NCI-H2107 (cell line): ENCODE data around the gene NCKAP5L.
"Not testable (repeated sequence)": the region's sequence is repeated elsewhere in the genome, so short reads cannot be mapped to it uniquely, and the experiment has no call there.

Experiments
- DNase-seq: peaks from one replicate; lab custom pipeline; 2025; lab: John Stamatoyannopoulos, UW

NCKAP5L gene

DNA sequence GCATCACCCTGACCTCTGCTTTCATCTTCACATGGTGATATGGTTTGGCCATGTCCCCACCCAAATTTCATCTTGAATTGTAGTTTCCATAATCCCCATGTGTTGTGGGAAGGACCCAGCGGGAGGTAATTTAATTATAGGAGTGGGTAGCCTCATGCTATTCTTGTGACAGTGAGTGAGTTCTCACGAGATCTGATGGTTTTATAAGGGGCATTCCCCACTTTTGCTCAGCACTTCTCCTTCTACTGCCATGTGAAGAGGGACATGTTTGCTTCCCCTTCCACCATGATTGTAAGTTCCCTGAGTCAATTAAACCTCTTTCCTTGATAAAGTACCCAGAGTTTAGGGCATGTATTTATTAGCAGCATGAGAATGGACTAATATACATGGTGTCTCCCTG is 48.6 kb downstream of the NCKAP5L start:
- DNase-seq: no peak

DNA sequence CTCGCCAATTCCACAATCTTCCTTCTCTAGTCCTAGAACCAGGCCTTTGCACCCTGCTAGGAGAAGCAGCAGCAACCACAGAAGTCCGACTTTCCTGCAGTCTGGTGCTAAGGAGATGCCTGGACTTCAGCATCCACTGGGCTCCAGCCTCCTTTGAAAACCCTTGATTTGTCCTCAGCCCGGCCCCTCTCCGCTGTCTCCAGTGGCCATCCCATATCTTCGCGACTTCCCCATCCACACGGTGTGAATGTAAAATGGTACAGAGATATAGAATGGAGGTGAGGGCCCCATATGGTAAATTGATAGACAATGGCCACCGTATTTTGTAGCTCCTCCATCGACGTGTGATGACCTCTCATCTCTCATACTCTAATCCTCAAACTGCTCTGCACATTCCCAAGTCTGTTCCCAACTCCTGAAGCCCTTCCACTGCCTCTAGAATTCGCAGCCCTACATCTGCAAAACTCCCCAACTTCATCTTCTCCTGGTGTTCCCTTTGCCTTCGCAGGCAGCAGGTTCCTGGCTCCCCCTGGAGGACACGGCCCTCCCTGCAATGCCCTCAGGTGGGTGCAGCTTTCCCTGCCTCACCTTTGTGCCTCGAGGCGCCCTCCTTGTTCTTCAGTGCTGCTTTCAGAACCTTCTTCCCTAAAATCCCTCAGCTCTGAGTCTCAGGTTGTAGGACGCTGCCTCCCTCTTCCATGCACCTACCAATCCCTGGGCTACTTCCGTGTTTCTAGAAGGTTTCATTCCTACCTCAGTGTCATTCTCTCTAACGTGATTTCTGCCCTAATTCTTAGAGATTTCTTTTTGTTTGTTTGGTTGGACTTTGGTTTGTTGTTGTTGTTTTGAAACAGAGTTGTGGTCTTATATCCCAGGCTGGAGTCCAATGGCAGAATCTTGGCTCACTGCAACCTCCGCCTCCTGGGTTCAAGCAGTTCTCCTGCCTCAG is 50.1 kb downstream of the NCKAP5L start:
- DNase-seq: peak; percentile 68

DNA sequence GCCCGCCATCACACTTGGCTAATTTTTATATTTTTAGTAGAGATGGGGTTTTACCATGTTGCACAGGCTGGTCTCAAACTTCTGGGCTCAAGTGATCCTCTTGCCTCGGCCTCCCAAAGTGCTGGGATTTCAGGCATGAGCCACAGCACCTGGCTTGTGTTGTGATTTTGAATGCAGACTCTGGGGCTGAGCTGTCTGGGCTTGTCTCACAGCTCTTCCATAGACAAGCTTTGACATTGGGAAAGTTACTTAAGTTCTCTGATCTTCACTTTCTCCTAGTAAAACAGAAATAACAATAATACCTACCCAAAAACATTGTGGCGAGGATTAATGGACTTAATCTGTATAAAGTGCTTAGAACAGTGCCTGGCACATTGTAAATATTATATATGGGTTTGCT is 50.9 kb downstream of the NCKAP5L start:
- DNase-seq: no peak

- DNase-seq: no peak
These were observed 51.4 kb downstream of the NCKAP5L start for GRCh38 chr12:49776858-49777257.

DNA sequence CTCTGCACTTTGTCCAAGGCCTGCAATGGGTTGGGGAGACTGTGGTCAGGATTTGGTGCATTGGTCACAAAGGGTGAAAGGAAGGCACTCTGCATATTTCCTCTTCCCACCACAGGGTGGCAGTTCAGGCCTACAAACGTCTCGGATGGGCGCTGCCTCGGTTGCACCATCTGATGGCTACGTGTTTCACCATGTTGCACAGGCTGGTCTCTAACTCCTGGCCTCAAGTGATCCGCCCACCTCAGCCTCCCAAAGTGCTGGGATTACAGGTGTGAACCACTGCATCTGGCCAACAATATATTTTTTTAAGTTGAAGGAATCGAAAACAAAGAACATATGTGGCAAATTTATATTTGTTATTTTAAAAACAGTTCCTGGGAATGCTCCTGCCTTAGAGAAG is 51.8 kb downstream of the NCKAP5L start:
- peak; percentile 53 for DNase-seq

- not testable (repeated sequence) for DNase-seq
These were observed 55.1 kb downstream of the NCKAP5L start for GRCh38 chr12:49773102-49773501.

GRCh38 chr12:49767333-49767732 is 60.9 kb downstream of the NCKAP5L start:
- DNase-seq: no peak

DNA sequence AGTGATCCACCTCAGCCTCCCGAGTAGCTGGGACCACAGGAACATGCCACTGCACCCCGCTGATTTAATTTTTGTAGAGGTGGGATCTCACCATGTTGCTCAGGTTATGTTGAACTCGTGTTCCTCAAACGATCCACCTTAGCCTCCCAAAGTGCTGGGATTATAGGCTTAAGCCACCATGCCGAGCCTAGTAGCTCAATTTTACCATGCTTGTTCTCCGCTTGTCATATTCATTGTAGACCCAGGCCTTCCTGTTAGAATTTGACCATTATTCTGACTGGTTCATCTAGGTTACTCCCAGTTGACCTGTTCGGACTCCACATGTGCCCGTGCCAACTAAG is 62.1 kb downstream of the NCKAP5L start:
- DNase-seq: no peak

- DNase-seq: no peak
These were observed 64.1 kb downstream of the NCKAP5L start for GRCh38 chr12:49764126-49764525.

DNA sequence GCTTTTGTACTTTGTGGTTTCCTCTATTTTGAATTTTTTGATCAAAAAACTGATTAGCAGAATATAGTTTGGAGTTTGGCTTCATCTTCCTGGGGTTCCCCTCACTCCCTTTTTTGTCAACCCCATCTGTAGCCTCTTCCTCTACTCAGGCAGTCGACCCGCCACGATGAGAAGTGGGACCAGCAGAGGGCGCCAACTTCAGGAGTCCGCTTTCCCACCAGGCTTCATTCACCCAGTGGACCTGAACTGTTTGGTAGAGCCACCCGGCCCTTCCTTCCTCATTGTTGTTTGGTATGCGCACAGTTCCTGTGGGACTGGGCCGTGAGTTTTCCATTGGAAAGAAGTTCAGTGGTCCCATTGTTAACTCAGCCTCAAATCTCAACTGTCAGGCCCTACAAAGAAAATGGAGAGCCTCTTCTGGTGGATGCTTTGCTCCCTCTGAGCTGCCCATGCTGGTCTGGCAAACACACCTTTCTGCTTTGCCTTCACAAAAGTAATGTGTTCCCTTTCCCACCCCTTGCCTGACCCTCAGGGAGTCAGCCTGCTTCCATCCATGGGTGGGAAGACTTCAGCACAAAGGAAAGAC is 65.1 kb downstream of the NCKAP5L start:
- DNase-seq: no peak

- no peak for DNase-seq
These were observed 65.8 kb downstream of the NCKAP5L start for GRCh38 chr12:49762468-49762847.

- DNase-seq: no peak
These were observed 66.3 kb downstream of the NCKAP5L start for GRCh38 chr12:49761677-49762467.

- no peak for DNase-seq
These were observed 77.2 kb downstream of the NCKAP5L start for GRCh38 chr12:49750996-49751393.

DNA sequence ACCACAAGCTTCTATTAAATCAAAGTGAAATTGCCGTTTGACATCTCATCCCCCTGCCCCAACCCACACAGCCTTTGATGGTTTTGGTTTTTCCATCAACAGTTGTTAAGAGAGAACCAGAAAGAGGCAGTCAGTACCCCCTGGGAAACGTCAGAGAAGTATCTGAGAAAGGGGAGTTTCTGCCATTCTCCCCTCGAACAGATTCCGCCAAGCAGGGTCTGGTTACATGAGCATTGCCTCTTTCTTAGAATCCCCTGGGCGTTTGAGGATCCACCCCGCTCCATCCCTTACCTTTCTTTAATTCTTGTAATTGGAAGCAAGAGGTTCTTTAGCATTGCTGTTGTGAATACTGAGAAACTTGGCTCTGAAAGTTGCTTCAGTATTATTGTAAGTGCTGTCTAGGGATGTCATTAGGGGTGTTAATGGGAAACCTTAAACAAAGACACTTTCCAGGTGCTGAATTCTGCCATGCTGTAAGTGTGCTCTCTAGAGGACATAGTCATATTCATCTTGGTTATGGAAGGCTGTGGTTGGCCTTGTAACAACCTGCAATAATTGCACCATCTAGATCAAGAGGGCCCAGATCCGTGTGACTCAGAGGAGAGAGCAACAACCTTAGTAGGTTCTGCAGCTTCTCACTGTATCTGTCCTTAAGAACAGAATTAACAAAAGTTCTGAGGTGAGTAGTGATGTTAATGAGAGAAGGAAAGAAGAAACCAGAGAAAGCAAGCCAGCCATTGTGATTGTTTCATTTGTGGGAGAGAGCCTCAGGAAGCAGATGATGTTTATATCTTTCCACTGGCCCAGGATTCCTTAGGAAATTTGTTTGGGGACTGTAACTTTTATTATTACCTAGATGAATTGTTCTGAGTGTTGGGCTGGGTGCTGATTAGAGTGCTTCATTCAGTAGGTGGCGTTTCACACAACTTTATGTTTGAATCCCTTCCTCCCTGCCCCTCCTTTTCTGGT is 77.9 kb downstream of the NCKAP5L start:
- peak; percentile 76 for DNase-seq

DNA sequence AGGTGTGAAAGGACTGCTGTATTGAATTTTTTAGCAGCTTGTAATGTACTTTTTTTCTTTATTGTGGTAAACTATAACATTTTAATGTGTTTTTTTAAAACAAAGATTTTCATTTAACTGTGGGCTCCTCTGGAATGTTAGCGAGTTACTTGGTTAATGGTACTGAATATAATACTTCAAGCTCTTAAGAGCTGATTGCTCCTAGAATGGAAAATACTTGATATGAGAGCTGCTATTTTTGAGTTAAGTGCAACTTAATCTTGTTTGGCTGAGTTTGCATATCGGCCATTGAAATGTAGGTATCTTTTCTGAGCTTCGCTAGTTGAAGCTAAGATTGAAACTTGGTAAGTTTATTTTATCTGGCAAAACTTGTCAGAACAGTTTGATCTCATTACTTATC is 79.4 kb downstream of the NCKAP5L start:
- no peak for DNase-seq

GRCh38 chr12:49748306-49748705 is 79.9 kb downstream of the NCKAP5L start:
- DNase-seq: no peak

GRCh38 chr12:49744363-49744885 is 83.8 kb downstream of the NCKAP5L start:
- no peak for DNase-seq

- DNase-seq: peak; percentile 29
These were observed 86.2 kb downstream of the NCKAP5L start for GRCh38 chr12:49741882-49742620.
